ENCODE results near the gene TGM1. TPM values are rescaled to one million over a fixed set of nuclear protein-coding genes. Genes with fewer than 3 reads are reported as not detected.

Gene TGM1
- total and polyA plus RNA-seq, 2 donors (not counting 1 experiment from before 2014, with no cell fraction given): 2.7 to 11.9 TPM

DNA sequence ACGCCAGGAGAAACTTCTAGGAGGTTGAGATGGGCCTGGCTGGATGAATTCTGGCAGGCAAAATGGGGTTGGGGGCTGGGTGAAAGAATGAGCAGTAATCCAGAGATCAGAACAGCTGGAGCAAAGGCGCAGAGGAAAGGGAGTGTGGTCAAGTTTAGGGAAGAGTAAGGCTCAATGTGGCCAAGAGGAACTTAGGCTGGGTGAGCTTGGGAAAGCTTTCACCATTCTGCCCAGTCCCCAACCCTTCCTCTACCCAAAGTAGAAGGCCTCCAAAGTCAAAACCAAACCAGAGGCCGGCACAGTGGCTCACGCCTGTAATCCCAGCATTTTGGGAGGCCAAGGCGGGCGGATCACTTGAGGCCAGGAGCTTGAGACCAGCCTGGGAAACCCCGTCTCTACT, 18.7 kb upstream of the TGM1 start:
- ChIA-PET CTCF (interaction anchor here (1.0 to 7.1 kb wide), 5 partner anchors 10 to 39 kb away, joined by 4 to 93 read pairs (median 21); partner anchors contain the start of genes CIDEB, DHRS1, NOP9 and RABGGTA), POLR2A (interaction anchor here (0.6 to 1.5 kb wide), 3 partner anchors 11 to 43 kb away, joined by 3 to 7 read pairs (median 3); partner anchors contain the start of gene RABGGTA)
- intact Hi-C loops (cut with micrococcal nuclease): no loop called here
- Histone ChIP-seq H3K4me3 (ENCODE audit: control extremely low read depth in 1 of 5, extremely low read depth in 1 of 5, insufficient read depth in 1 of 5, low read depth in 2 of 5, low read length in 4 of 5) (no peak overlapping the region), H3K4me2 (replicated peaks; ENCODE audit: low read depth, low read length, poor library complexity, severe bottlenecking) (no peak overlapping the region), H3K27me3 (replicated peaks in 1 of 4; ENCODE audit: control extremely low read depth in 1 of 4, control insufficient read depth in 3 of 4, insufficient read depth in 4 of 4, low read length in 3 of 4) (no peaks in the 10 kb centered on the region), H3K9me3 (ENCODE audit: control extremely low read depth in 1 of 3, control insufficient read depth in 2 of 3, insufficient read depth in 1 of 3, low read length in 2 of 3) (peaks cover 0 to 10% (median 0%) of the 10 kb centered on the region in 3 donors), H3K27ac (ENCODE audit: low read length in 2 of 2) (no peak overlapping the region), H2AFZ (ENCODE audit: insufficient read depth, low read depth, low read length, poor library complexity, severe bottlenecking) (no peak overlapping the region), H4K20me1 (ENCODE audit: control insufficient read depth, insufficient read depth, low read length, poor library complexity, severe bottlenecking) (no peaks in the 10 kb centered on the region), H3K36me3 (replicated peaks in 1 of 2; ENCODE audit: control extremely low read depth in 1 of 2, control insufficient read depth in 1 of 2, extremely low read depth in 1 of 2, insufficient read depth in 2 of 2, low read length in 1 of 2) (no peaks in the 10 kb centered on the region), H3K79me2 (ENCODE audit: control insufficient read depth, insufficient read depth, low read length) (peaks cover 39% of the 10 kb centered on the region), H3K4me1 (ENCODE audit: control insufficient read depth in 2 of 2, insufficient read depth in 2 of 2, low read length in 2 of 2) (peaks cover 38 to 58% of the 10 kb centered on the region in 2 donors), H3K9ac (ENCODE audit: low read length) (no peak overlapping the region)
- Mint-ChIP-seq H3K27me3 (no peaks in the 10 kb centered on the region), H3K4me1 (peaks cover 55% of the 10 kb centered on the region), H3K9me3 (ENCODE audit: insufficient read depth) (no peaks in the 10 kb centered on the region), H3K27ac (peak overlapping the region; percentile 62), H3K4me3 (no peak overlapping the region)
- DNase-seq (no peak), ATAC-seq (ENCODE audit: low read depth) (no peak)
- TF ChIP-seq, protein P1, sequence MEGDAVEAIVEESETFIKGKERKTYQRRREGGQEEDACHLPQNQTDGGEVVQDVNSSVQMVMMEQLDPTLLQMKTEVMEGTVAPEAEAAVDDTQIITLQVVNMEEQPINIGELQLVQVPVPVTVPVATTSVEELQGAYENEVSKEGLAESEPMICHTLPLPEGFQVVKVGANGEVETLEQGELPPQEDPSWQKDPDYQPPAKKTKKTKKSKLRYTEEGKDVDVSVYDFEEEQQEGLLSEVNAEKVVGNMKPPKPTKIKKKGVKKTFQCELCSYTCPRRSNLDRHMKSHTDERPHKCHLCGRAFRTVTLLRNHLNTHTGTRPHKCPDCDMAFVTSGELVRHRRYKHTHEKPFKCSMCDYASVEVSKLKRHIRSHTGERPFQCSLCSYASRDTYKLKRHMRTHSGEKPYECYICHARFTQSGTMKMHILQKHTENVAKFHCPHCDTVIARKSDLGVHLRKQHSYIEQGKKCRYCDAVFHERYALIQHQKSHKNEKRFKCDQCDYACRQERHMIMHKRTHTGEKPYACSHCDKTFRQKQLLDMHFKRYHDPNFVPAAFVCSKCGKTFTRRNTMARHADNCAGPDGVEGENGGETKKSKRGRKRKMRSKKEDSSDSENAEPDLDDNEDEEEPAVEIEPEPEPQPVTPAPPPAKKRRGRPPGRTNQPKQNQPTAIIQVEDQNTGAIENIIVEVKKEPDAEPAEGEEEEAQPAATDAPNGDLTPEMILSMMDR (IDR thresholded peaks at IDR 0.05): no peak
- WGBS (ENCODE audit: insufficient coverage): 98% methylated on average over 3 of the region's 7 CpGs

DNA sequence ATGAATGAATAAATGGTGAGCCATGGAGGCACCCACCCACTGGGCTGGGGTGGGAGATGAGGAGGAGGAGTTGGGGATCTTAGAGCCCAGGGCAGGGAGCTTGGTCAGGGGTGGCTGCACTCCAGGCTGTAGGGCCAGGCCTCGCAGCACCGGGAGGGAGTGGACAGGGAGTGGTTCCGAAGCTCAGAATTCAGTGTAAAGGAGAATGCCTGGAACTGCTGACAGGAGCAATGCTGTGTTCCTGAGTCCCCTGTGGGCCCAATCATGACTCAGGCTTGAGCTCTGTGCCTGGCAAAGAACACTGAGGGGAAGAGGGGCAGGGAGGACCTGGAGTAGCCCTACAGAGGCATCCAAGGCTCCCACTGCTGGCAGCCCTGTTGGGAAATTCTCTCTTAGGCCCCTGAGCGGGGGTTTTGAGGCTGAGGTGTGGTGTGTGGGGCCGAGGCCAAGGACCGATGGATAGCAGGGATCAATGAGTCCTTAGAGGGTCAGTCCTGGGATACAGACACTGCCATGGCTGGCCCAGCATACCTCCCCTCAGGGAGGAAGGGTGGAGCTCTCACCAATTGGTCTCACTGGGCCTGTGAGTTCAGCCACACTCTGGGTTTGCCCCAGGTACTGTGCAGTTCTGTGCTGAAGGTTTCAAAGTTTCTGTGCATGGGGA, 18.0 kb upstream of the TGM1 start:
- no peak for DNase-seq
- Mint-ChIP-seq H3K27me3 (no peaks in the 10 kb centered on the region), H3K9me3 (ENCODE audit: insufficient read depth) (no peaks in the 10 kb centered on the region), H3K4me3 (no peak overlapping the region), H3K4me1 (peaks cover 58% of the 10 kb centered on the region), H3K27ac (peak overlapping the region; percentile 93)
- no peak for TF ChIP-seq EZH2 (IDR thresholded peaks at IDR 0.05; ENCODE audit: borderline replicate concordance, insufficient read depth, low read depth, low read length, poor library complexity, severe bottlenecking)
- TF ChIP-seq, protein P1 (IDR thresholded peaks at IDR 0.05): no peak
- H3K79me2 ChIP-seq (ENCODE audit: control insufficient read depth, insufficient read depth, low read length): peaks cover 40% of the 10 kb centered on the region
- POLR2A ChIA-PET: interaction anchor here (0.8 to 2.0 kb wide), 2 partner anchors 10 to 42 kb away, joined by 3 to 8 read pairs; partner anchors contain the start of gene RABGGTA
- intact Hi-C loops (cut with micrococcal nuclease): no loop called here
- no peak overlapping the region for H3K27ac ChIP-seq (ENCODE audit: low read length in 2 of 2)
- H3K4me3 ChIP-seq (ENCODE audit: control extremely low read depth in 1 of 5, extremely low read depth in 1 of 5, insufficient read depth in 1 of 5, low read depth in 2 of 5, low read length in 4 of 5): no peak overlapping the region
- H3K36me3 ChIP-seq (replicated peaks in 1 of 2; ENCODE audit: control extremely low read depth in 1 of 2, control insufficient read depth in 1 of 2, extremely low read depth in 1 of 2, insufficient read depth in 2 of 2, low read length in 1 of 2): no peaks in the 10 kb centered on the region
- CTCF ChIA-PET: interaction anchor here (1.1 to 7.1 kb wide), 10 partner anchors 9 to 150 kb away, joined by 3 to 93 read pairs (median 8); partner anchors contain the start of genes CIDEB, DHRS1, IPO4 and MDP1
- no peak for ATAC-seq (ENCODE audit: low read depth)
- no peaks in the 10 kb centered on the region for H3K27me3 ChIP-seq (replicated peaks in 1 of 4; ENCODE audit: control extremely low read depth in 1 of 4, control insufficient read depth in 3 of 4, insufficient read depth in 4 of 4, low read length in 3 of 4)
- H3K4me1 ChIP-seq (ENCODE audit: control insufficient read depth in 2 of 2, insufficient read depth in 2 of 2, low read length in 2 of 2): peaks cover 38 to 58% of the 10 kb centered on the region in 2 donors
- peaks cover 0 to 10% (median 0%) of the 10 kb centered on the region in 3 donors for H3K9me3 ChIP-seq (ENCODE audit: control extremely low read depth in 1 of 3, control insufficient read depth in 2 of 3, insufficient read depth in 1 of 3, low read length in 2 of 3)
- no peak overlapping the region for H3K4me2 ChIP-seq (replicated peaks; ENCODE audit: low read depth, low read length, poor library complexity, severe bottlenecking)
- no peak overlapping the region for H2AFZ ChIP-seq (ENCODE audit: insufficient read depth, low read depth, low read length, poor library complexity, severe bottlenecking)
- H3K9ac ChIP-seq (ENCODE audit: low read length): no peak overlapping the region
- H4K20me1 ChIP-seq (ENCODE audit: control insufficient read depth, insufficient read depth, low read length, poor library complexity, severe bottlenecking): no peaks in the 10 kb centered on the region
- WGBS (ENCODE audit: insufficient coverage): 98% methylated on average over 6 of the region's 6 CpGs

Measured in B cell (primary cell).